HG03442 (cell line): Measurements from ENCODE around the gene CBX6.
"Not testable (repeated sequence)": the region's sequence is repeated elsewhere in the genome, so short reads cannot be mapped to it uniquely, and the experiment has no call there.

ENCODE experiments used
- ATAC-seq: cut with Tn5 transposase; IDR thresholded peaks from one replicate; pipeline ENCODE4 v1.9.1; 2021; ENCODE audit warnings: mild to moderate bottlenecking, moderate library complexity; ENCODE audit not compliant: unreplicated experiment

Gene CBX6

DNA sequence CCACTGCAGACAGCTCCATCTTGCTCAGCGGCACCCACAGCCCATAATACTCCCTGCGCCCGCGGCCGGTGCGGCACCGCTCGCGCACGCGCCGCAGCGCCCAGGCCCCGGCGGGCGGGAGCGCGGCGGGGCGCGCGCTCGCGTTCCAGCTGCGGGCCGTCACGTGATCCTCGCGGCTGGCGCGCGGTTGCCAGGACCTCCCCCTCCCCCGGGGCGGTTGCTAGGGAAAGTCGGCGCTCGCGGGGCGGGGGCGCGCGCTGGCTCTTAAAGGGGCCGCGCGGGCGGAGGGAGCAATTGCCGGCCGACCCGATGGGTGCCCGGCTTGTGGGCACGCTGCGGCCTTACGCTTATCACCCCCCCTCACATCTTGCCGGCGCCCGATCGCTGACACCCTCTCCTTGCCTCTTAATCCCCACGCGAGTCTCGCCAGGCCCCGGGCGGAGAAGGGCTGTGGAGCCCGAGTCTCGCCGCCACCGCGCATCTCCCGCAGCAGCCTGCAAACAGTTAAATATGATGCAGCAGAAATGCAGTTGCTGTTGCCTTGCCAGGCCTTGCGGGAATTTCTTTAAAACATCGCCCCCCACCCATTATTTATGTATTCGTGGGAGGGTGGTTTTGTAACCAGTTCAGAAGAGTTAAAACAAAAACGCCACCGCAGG is at the start of gene CBX6:
Gene CBX6 (minus strand): TSS at position 45 of the 659 bp plus-strand sequence. CDS start 26 bp downstream, at position 19.
- peak; percentile 65 for ATAC-seq

DNA sequence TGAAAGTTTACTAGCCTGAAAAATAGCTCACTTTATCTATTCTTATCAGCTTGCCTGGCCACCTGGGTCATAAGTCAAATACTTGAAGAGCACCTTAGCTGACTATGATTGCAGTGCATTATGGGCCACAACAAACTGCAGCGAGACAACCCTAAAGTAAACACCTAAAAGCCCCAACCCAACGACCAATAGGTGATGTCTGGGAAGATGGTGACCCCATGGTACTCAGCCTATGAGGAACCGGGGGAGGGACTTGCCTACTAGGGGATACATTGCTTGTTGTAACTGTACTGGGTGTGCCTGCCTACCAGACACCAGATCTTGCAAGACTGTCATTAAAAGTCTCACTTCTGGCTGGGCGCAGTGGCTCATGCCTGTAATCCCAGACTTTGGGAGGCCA is 49.8 kb upstream of the CBX6 start:
- ATAC-seq = no peak

DNA sequence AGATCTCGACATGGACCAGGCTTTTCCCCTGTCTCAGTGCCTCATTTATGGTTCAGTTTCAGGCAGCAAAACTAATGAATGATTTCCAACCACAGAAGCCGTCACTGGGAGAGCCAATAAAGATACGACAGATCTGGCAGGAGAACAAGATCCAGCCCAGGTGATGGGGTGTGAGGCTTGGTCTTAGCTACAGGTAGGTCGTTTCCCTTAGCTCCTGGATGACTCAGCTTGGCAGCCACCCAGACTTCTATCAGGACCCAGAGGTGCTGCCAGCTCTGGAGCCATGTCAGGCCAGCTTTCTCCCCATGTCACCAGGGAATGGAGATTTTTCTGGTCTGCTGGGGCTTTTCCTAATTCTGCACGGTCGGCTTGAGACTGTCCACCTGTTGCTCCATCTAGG is 49.1 kb upstream of the CBX6 start:
- ATAC-seq = no peak

DNA sequence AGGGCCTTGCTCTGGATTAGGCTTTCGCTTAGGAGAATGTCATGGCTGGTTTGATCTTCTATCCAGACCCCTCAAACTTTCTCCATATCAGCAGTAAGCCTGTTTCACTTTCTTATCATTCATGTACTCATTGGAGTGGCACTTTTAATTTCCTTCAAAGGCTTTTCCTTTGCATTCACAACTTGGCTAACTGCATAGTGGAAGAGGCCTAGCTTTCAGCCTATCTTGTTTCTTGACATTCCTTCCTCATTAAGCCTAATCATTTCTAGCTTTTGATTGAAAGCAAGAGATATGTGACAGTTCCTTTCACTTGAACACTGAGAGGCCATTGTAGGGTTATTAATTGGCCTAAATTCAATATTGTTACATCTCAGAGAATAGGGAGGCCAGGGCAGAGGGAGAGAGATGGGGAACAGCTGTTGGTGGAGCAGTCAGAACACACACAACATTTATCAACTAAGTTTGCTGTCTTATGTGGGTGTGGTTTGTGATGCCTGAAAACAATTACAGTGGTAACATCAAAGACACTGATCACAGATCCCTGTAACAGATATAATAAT is 47.7 kb upstream of the CBX6 start:
- ATAC-seq = no peak

DNA sequence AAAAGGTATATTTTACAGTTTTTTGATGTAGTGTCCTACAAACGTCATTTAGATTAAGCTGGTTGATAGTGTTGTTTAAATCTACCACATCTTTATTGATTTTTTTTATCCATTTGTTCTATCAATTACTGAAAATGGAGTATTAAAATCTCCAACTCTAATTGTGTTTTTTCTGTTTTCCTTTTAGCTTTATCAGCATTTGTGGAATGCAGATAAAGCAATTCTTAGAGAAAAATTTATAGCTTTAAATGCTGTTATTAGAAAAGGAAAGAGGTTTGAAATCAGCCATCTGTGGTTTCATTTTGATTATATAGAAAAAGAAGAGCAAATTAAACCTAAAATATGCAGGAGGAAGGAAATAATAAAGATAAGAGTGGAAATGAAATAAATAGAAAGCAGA is 39.4 kb upstream of the CBX6 start:
- no peak for ATAC-seq

DNA sequence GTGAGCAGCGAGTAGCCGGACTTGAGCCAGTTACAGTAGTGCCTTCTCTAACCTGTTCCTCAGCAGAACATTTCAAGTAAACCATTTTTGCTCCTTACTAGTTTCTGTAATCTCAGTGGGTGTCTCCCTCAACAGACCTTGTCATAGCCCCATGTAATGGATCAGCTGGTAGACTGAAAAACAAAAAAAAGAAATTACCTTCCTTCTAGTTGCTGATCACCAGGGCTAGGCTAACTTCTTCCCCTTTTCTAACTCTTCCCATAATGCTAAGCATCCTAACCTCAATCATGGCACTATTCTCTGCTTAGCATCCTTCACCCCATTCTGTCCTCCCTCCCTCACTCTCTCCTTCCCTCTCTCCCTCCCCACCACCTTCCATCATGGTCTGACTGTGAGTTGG is 35.8 kb upstream of the CBX6 start:
- no peak for ATAC-seq

DNA sequence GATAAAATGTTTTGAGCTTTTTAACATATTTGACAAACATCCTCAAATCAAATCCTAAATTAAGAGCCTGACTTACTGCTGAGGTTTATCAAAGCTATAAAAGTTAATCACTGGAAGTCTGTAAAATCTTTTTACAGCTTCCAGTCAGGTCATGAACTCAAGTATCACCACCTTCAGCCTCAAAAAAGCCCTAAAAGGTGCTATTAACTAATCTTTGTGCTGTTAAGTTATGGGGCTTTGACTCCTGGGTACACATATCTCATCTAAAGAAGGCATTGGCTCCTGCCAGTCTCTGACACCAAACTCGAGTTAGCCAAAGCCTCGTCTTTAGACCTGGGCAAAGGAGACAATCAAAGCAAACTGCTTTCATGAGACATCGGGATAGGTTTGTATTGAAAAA is 34.0 kb upstream of the CBX6 start:
- ATAC-seq = no peak

DNA sequence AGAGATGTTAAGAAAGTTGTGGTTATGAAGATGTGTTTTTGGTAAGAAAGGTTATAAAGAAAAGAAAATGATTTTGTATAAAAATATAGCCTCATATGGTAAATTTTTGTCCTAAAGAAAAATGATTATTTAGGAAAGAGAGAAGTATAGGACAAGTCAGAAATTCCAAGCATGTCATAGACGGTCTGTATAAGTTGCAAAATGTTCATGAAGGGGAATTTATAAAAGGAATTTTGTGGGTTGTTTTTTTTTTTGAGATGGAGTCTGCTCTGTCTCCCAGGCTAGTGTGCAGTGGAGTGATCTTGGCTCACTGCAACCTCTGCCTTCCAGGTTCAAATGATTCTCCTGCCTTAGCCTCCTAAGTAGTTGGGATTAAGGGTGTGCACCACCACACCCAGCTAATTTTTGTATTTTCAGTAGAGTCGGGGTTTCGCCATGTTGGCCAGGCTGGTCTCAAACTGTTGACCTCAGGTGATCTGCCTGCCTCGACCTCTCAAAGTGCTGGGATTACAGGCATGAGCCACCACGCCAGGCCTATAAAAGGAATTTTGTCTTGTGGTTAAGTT is 32.1 kb upstream of the CBX6 start:
- not testable (repeated sequence) for ATAC-seq

DNA sequence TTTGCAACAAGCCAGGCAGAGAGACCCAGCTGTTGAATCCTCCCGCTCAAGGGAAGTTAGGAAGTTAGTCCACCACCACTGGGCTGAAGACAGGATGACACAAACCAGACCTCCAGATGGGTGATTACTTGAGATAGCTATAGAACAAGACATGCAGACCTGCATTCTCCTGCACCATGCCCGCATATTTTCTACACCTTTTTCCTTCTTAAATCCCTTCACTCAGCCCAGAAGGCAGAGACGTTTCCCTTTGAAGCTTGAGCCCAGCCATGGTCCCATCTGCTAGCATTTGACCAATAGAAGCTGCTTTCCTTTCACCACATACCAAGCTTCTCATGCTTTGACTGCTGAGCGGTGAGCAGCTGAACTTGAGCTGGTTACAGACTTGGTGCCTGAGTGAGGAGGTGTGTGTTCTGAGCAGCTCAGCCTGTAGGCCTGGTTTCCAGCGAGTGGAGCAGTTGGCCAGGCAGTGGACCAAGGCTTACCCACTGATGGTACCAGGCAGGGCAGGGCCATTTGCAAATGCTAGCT is 29.2 kb upstream of the CBX6 start:
- ATAC-seq = no peak

DNA sequence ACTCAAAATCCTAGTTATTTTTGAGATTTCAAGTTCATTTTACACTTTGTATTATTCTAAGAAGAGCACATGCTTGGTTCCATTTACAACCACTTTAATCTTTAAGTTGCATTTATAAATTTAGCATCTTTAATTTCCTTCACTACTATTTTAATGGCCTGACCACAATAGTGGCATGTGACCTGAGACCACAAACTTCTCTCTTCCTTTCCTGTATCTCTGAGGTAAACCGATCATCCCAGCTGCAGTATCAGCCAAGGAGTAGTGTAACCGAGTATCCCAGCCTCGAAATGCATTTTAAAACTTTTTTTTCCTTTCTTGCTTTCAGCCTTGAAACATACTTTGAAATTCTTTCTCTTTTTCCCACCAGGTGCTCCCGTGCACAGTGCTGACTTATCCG is 28.7 kb upstream of the CBX6 start:
- ATAC-seq = no peak

DNA sequence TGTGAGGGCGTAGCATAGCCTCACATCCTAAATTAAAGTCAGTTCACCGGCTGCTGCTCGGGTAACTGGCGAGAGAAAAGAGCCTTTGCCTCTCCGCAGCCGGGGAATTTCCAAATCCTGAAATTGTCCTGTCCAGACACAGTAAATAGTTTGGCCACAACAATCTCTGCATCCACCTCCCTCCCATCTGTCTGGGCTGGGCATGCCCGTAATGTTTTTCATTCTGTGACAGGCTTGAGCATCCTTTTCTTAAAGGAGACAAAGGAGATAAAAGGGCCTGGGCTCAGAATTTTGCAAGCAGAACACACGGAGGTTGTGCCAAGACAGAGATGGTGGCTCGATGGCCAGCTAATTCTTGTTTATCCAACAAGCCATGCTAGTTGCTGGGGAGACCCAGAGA is 19.2 kb upstream of the CBX6 start:
- ATAC-seq = no peak

DNA sequence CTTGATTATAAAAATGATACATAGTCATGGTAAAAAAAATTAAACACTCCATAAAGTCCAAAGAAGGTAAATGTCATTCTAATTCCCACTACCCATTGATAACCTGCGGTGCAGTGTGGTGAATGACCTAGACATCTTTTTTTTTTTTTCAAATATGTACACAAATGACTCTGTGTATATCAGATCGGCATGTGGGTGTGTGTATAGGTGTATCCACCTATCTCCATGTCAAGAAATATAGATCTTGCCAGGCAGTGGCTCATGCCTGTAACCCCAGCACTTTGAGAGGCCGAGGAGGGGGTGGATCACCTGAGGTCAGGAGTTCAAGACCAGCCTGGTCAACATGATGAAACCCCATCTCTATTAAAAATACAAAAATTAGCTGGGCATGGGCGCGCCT is 18.4 kb upstream of the CBX6 start:
- no peak for ATAC-seq

DNA sequence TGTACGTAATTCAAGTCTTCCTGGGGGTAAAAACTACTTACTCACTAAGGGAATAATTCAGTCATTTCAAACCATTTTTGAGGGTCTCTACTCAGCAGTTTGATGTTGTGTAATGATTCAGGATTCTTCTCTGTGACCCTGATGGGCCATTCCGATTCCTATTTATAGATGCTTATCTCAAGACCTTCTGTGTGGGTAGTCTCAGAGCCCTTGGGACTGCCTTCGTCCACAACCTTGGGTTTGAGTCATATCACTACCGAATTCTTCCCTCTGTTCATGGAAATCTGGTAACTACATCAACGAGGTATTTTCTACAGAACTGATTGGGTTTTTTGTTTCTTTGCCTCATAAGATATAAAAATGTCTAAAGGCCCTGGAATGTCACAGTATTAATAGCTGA is 14.3 kb upstream of the CBX6 start:
- no peak for ATAC-seq

DNA sequence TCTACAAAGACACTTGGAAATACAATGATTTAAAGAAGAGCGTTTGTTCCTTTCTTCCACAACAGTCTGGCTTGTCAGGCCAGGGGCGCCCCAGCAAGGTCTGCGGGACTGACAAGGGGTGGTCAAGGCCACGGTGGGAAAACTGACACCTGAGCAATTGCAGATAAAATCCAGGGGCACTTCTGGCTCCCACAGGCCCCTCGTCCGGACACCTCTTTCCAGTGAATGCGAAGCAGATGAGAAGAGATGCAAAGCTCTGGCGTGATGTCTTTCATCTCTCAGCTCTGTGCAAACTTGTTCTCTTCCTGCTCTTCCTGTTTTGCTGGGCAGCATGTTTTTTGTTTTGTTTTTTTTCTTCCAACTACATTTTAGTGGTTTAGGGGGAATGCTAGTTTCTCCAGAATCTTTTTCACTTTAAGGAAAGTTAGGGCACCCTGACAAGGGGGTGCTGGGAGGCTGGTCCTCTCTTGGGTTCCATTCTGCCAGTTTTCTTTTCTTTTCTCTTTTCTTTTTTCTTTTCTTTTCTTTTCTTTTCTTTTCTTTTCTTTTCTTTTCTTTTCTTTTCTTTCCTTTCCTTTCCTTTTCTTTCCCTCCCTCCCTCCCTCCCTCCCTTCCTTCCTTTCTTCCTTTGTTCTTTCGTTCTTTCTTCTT is 11.1 kb upstream of the CBX6 start:
- ATAC-seq = no peak

DNA sequence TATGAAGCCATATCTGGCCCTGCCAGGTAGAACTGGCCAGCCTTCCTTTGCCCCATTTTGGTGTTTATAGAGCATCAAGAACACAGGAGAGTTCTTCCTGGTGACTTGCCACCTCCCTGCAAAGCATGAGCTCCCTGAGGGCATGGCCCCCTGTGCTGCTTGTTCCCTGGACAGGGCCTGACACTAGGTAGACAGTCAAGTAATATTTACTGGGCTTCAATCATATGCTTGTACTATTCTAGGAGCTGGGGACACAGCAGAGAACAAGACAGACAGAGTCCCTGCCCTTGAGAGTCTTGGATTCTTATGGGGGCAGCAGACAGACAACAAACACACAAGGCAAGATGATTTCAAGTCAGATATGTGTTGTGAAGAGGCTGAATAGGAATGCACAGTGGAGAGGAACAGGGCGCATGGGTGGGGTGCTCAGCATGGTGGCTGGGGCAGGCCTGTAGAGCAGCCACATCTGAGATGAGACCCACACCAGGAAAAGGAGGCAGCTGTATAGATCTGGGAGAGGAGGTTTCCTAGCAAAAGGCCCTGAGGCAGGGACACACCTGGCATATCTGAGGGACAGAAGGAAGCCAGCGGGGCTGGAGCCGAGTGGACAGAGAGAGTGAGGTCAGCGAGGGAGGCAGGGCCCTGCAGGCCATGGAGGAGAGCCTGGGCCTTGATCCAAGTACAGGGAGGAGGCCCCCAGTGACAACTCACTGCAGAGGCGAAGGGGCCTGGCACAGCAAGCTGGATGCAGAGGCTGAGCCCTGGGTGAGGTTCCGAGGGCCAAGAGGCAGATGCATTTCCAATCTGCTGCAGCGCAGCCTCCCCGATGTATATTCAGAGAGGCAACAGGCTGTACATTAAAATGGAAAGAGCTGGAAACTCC is 10.2 kb upstream of the CBX6 start:
- no peak for ATAC-seq

DNA sequence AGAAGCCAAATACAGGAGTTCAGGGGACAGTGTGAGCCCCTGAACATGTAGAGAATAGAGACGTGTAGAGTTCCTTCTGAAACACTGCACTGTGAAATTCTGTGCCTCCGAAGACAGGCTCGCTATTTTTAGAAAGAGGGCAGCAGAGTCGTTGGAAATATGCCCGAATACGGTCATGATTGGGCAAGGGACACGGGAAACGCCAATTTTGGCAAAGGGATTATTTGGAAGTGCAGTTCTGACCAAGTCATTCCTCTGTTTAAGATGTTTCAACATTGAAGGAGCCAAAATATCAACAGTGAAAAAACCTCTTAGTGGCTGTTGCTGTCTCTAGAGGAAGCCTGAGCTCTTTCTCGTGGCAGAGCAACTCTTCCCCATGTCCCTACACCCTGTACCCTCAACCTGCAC is 9.5 kb upstream of the CBX6 start:
- no peak for ATAC-seq

DNA sequence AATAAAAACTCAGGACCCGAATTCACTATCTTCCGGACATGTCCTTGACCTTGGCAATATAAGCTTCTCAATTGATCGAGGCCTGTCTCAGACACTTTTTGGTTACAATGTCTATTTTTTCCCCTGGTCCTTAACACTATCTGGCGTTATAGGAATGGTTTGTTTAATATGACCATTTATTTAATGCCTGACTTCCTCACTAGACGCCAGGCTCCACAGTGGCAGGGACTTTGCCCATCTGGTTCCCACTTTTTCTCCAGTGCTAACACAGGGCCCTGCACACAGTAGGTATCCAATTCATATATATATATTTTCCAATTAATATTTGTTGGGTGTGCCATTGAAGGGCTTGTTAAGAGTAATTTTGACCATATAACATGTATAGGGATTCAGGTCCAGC is 7.9 kb upstream of the CBX6 start:
- no peak for ATAC-seq

DNA sequence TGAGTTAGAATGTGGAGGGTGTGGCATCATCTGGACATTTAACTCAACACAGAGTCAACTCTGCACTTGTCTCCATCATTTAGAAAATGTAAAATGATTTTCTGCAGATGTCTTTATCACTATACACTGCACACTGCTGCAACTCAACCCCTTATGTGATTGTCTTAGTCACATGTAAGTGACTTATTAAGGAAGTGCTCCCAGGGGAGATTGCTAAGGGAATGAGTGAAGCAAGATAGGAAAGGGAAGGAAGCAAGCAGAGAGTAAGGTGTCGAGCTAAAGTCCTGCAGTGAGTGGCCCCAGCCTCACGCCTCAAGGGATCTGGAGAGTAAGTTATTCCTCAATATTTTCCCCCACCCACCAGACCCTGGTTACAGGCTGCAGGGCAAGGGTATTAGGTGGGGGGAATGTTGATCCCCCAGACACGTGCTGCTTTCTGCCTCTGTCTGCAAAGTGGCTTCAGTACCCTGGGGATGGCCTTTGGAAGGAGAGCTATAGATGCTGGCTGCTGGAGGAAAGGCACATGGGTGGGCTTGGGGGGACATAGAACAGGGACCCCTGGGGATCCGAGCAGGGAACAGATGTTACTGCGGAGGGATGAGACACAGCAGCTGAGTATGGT is 7.2 kb upstream of the CBX6 start:
- ATAC-seq = no peak

DNA sequence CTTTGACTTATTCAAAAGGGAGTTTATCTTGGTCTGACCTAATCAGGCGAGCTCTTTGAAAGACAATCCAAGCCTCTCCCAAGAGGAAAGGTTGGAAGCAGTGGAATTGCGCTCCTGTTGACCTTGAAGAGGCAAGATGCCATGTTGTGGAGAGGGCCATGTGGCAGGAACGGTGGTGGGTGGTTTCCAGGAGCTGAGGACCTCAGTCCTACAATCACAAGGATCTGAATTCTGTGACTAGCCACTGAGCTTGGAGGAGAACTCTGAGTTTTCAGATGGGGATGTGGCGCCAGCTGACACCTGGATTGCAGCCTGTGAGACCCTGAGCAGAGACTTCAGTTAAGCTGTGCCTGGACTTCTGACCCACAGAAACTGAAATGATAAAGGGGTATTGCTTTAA is 6.0 kb upstream of the CBX6 start:
- no peak for ATAC-seq

DNA sequence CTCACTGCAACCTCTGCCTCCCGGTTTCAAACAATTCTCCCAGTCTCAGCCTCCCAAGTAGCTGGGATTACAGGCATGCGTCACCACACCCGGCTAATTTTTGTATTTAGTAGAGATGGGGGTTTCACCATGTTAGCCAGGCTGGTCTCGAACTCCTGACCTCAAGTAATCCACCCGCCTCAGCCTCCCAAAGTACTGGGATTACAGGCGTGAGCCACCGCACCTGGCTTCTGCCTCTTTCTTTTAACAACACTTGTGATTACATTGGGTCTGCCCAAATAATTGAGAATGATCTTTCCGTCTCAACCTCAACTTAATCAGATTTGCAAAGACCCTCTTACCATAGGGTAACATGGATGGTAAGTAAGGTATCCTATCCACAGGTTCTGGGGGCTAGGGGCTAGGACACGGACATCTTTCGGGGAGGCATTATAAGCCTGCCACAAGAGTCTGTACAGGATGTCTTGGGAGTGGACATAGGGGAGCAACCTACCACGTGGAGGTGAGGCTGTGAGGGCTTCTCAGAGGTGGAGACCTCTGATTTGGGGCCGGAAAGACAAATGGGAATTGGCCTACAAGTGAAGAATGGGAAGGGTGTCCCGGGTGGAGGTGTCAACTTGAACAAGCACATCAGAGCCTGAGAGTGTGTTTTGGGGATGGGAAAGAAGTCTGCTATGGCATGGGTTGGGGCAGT is 2.7 kb upstream of the CBX6 start:
- no peak for ATAC-seq
